Measurements from ENCODE around the gene ANO9.

ANO9 gene

GRCh38 chr11:484616-485015 is 42.8 kb upstream of the ANO9 start:
- Histone ChIP-seq H3K9me3 (ENCODE audit: control insufficient read depth, low read depth, low read length) (no peaks in the 10 kb centered on the region), H3K4me1 (ENCODE audit: control insufficient read depth, low read depth, low read length) (no peaks in the 10 kb centered on the region), H3K36me3 (ENCODE audit: control insufficient read depth, low read depth, low read length) (no peaks in the 10 kb centered on the region), H3K27me3 (ENCODE audit: control insufficient read depth, insufficient read depth, low read length) (no peaks in the 10 kb centered on the region), H3K9ac (ENCODE audit: low read length) (no peak overlapping the region), H3K27ac (ENCODE audit: low read length) (no peak overlapping the region), H3K4me3 (ENCODE audit: low read length) (no peak overlapping the region)

DNA sequence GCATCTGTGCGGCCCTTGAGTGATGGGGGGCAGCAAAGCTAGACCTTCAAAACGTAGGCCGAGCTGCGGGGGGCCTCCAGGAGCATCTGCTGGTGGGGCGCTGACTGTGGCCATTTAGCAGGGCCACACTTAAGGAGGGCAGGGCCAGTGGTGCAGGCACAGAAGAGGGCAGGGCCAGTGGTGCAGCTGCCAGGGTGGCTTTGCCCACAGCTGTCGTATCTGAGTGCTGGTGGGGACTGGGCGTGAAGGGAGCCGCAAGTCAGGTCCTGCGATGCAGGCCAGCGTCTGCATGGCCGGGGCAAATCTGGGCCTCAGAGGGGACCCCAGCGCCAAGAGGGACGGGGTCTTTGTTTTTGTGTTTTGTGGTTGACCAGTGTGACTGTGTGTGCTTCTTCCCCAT is 37.5 kb upstream of the ANO9 start:
- no peak overlapping the region for H3K27ac ChIP-seq (ENCODE audit: low read length)
- H3K4me3 ChIP-seq (ENCODE audit: low read length) = no peak overlapping the region
- no peaks in the 10 kb centered on the region for H3K27me3 ChIP-seq (ENCODE audit: control insufficient read depth, insufficient read depth, low read length)
- H3K36me3 ChIP-seq (ENCODE audit: control insufficient read depth, low read depth, low read length) = no peaks in the 10 kb centered on the region
- no peaks in the 10 kb centered on the region for H3K4me1 ChIP-seq (ENCODE audit: control insufficient read depth, low read depth, low read length)
- H3K9ac ChIP-seq (ENCODE audit: low read length) = no peak overlapping the region
- H3K9me3 ChIP-seq (ENCODE audit: control insufficient read depth, low read depth, low read length) = no peaks in the 10 kb centered on the region

DNA sequence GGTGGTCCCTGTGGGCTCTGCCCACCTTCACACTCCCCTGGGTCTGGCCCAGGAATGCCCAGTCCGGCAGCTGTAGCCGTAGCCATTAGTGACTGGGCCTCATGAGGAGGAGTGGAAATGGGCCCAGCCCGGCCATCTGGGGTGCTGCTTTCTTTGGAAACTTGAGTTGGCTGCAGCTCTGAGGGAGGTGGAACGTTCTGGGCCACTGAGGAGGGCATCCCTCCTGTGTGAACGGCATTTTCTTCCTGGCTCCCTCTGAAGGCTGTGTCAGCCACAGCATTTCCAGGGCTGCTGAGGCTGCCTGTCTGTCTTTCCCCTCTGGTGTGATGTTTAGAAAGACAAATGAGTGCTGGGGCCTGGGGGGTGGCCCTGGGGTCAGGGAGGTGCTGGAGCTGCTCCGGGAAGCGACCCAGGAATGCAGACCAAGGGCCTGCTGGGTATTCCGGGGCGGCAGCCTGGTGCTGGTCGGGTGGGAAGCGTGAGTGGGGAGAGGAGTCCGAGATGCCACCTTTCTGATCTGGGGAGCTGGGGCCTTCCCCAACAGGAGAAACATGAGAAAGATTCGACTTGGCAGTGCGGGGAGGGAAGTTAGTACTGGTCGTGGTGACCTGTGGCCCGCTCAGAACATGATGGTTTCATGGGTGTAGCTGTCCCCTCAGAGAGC is 35.4 kb upstream of the ANO9 start:
- Histone ChIP-seq H3K9ac (ENCODE audit: low read length) (no peak overlapping the region), H3K4me3 (ENCODE audit: low read length) (no peak overlapping the region), H3K27ac (ENCODE audit: low read length) (no peak overlapping the region), H3K27me3 (ENCODE audit: control insufficient read depth, insufficient read depth, low read length) (no peaks in the 10 kb centered on the region), H3K9me3 (ENCODE audit: control insufficient read depth, low read depth, low read length) (no peaks in the 10 kb centered on the region), H3K4me1 (ENCODE audit: control insufficient read depth, low read depth, low read length) (no peaks in the 10 kb centered on the region), H3K36me3 (ENCODE audit: control insufficient read depth, low read depth, low read length) (no peaks in the 10 kb centered on the region)

DNA sequence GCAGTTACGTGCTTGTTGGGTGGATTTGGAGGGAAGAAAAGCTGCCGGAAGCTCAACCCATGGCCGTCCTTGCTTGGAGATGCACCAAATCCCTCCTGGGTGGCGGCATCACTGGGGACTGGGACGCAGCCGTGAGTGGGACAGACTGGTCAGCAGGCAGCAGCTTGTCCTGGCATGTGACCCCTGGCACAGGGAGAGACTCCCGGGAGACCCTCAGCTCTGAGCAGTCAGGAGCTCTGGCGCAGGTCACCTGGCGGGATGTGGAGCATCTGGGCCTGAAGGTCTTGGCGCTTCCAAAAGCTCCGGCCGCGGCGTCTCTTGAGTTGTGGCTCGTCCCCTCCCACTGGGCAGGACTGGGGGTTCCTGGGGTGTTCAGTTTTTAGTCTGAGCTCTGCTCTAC is 34.6 kb upstream of the ANO9 start:
- H3K27me3 ChIP-seq (ENCODE audit: control insufficient read depth, insufficient read depth, low read length) = no peaks in the 10 kb centered on the region
- no peaks in the 10 kb centered on the region for H3K36me3 ChIP-seq (ENCODE audit: control insufficient read depth, low read depth, low read length)
- H3K4me3 ChIP-seq (ENCODE audit: low read length) = no peak overlapping the region
- no peaks in the 10 kb centered on the region for H3K4me1 ChIP-seq (ENCODE audit: control insufficient read depth, low read depth, low read length)
- no peak overlapping the region for H3K9ac ChIP-seq (ENCODE audit: low read length)
- no peak overlapping the region for H3K27ac ChIP-seq (ENCODE audit: low read length)
- H3K9me3 ChIP-seq (ENCODE audit: control insufficient read depth, low read depth, low read length) = no peaks in the 10 kb centered on the region

DNA sequence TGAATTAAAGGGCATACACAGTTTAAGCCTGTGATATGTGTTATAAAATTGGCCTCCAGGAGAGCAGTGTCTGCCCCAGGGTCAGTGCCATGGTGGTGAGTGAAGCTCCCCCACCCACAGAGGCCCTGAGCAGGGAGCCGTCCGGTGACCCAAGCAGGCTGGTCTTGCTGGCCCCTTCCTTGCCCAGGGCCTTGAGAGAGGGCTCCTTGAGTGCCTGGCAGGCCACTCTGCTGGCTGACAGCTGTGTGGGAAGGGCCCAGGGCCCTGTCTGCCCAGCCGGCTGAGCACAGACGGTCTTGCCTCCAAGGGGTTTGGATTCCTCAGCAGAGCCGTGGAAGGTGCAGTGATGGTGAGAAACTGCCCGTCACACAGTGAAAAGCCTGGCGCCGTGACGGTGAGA is 34.1 kb upstream of the ANO9 start:
- Histone ChIP-seq H3K9me3 (ENCODE audit: control insufficient read depth, low read depth, low read length) (no peaks in the 10 kb centered on the region), H3K36me3 (ENCODE audit: control insufficient read depth, low read depth, low read length) (no peaks in the 10 kb centered on the region), H3K27ac (ENCODE audit: low read length) (no peak overlapping the region), H3K4me3 (ENCODE audit: low read length) (no peak overlapping the region), H3K27me3 (ENCODE audit: control insufficient read depth, insufficient read depth, low read length) (no peaks in the 10 kb centered on the region), H3K4me1 (ENCODE audit: control insufficient read depth, low read depth, low read length) (no peaks in the 10 kb centered on the region), H3K9ac (ENCODE audit: low read length) (no peak overlapping the region)

DNA sequence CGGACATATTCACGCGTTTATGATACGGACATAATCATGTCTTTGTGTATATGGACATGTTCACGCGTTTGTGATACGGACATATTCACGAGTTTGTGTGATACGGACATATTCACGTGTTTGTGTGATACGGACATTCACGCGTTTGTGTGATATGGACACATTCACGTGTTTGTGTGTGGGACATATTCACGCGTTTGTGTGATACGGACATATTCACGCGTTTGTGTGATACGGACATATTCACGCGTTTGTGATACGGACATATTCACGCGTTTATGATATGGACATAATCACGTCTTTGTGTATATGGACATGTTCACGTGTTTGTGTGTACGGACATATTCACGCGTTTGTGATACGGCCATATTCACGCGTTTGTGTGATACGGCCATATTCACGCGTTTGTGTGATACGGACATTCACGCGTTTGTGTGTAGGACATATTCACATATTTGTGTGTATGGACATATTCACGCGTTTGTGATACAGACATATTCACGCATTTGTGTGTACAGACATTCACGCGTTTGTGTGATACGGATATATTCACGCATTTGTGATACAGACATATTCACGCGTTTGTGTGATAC is 33.2 kb upstream of the ANO9 start:
- Histone ChIP-seq H3K4me1 (ENCODE audit: control insufficient read depth, low read depth, low read length) (no peaks in the 10 kb centered on the region), H3K9me3 (ENCODE audit: control insufficient read depth, low read depth, low read length) (no peaks in the 10 kb centered on the region), H3K9ac (ENCODE audit: low read length) (no peak overlapping the region), H3K4me3 (ENCODE audit: low read length) (no peak overlapping the region), H3K36me3 (ENCODE audit: control insufficient read depth, low read depth, low read length) (no peaks in the 10 kb centered on the region), H3K27me3 (ENCODE audit: control insufficient read depth, insufficient read depth, low read length) (no peaks in the 10 kb centered on the region), H3K27ac (ENCODE audit: low read length) (no peak overlapping the region)

DNA sequence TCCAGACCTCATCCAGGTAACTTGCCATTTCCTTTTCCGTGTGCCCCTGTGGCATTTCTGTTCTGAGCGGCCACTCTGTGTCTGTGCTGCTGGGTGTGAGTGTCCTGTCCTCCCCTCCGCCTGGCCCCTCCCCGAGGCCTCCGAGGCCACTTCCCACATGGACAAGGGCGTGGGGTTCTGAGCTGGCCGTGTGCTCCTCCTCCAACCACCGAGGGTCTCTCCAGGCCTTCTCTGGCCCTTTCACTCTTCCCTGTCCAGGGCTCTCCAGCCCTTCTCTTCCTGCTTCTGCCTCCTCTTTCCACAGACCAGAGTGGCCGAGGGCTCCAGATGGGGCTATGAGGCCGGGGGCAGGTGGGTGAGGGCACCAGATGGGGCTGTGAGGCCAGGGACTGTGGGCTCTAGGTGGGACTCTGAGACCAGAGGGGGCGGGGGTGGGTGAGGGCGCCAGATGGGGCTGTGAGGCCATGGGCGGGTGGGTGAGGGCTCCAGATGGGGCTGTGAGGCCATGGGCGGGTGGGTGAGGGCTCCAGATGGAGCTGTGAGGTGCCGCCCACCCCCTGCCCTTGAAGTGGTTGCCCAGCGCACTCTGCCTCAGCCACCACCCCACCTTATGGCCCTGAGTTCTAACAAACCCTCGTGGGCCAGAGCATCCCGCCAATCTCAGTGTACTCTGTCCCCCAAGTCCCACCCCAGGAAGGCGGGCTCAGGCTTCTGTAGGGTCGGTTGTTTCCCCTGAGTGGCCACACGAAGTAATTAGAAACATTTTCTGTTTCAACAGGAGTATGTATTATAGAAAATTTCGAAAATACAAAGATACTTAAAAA is 32.4 kb upstream of the ANO9 start:
- H3K36me3 ChIP-seq (ENCODE audit: control insufficient read depth, low read depth, low read length) = no peaks in the 10 kb centered on the region
- H3K9ac ChIP-seq (ENCODE audit: low read length) = no peak overlapping the region
- no peak overlapping the region for H3K27ac ChIP-seq (ENCODE audit: low read length)
- no peaks in the 10 kb centered on the region for H3K9me3 ChIP-seq (ENCODE audit: control insufficient read depth, low read depth, low read length)
- H3K27me3 ChIP-seq (ENCODE audit: control insufficient read depth, insufficient read depth, low read length) = no peaks in the 10 kb centered on the region
- H3K4me3 ChIP-seq (ENCODE audit: low read length) = no peak overlapping the region
- no peaks in the 10 kb centered on the region for H3K4me1 ChIP-seq (ENCODE audit: control insufficient read depth, low read depth, low read length)

- Histone ChIP-seq H3K9ac (ENCODE audit: low read length) (no peak overlapping the region), H3K9me3 (ENCODE audit: control insufficient read depth, low read depth, low read length) (no peaks in the 10 kb centered on the region), H3K27me3 (ENCODE audit: control insufficient read depth, insufficient read depth, low read length) (no peaks in the 10 kb centered on the region), H3K4me1 (ENCODE audit: control insufficient read depth, low read depth, low read length) (no peaks in the 10 kb centered on the region), H3K4me3 (ENCODE audit: low read length) (no peak overlapping the region), H3K36me3 (ENCODE audit: control insufficient read depth, low read depth, low read length) (no peaks in the 10 kb centered on the region), H3K27ac (ENCODE audit: low read length) (no peak overlapping the region)
Observed at GRCh38 chr11:473415-473814, 31.6 kb upstream of the ANO9 start.

- H3K36me3 ChIP-seq (ENCODE audit: control insufficient read depth, low read depth, low read length) = no peaks in the 10 kb centered on the region
- no peak overlapping the region for H3K27ac ChIP-seq (ENCODE audit: low read length)
- no peaks in the 10 kb centered on the region for H3K4me1 ChIP-seq (ENCODE audit: control insufficient read depth, low read depth, low read length)
- no peaks in the 10 kb centered on the region for H3K9me3 ChIP-seq (ENCODE audit: control insufficient read depth, low read depth, low read length)
- H3K4me3 ChIP-seq (ENCODE audit: low read length) = no peak overlapping the region
- no peaks in the 10 kb centered on the region for H3K27me3 ChIP-seq (ENCODE audit: control insufficient read depth, insufficient read depth, low read length)
- H3K9ac ChIP-seq (ENCODE audit: low read length) = no peak overlapping the region
Observed at GRCh38 chr11:472816-473215, 31.0 kb upstream of the ANO9 start.

- Histone ChIP-seq H3K9ac (ENCODE audit: low read length) (no peak overlapping the region), H3K4me3 (ENCODE audit: low read length) (no peak overlapping the region), H3K36me3 (ENCODE audit: control insufficient read depth, low read depth, low read length) (no peaks in the 10 kb centered on the region), H3K27me3 (ENCODE audit: control insufficient read depth, insufficient read depth, low read length) (no peaks in the 10 kb centered on the region), H3K9me3 (ENCODE audit: control insufficient read depth, low read depth, low read length) (no peaks in the 10 kb centered on the region), H3K27ac (ENCODE audit: low read length) (no peak overlapping the region), H3K4me1 (ENCODE audit: control insufficient read depth, low read depth, low read length) (no peaks in the 10 kb centered on the region)
Observed at GRCh38 chr11:472272-472671, 30.5 kb upstream of the ANO9 start.

DNA sequence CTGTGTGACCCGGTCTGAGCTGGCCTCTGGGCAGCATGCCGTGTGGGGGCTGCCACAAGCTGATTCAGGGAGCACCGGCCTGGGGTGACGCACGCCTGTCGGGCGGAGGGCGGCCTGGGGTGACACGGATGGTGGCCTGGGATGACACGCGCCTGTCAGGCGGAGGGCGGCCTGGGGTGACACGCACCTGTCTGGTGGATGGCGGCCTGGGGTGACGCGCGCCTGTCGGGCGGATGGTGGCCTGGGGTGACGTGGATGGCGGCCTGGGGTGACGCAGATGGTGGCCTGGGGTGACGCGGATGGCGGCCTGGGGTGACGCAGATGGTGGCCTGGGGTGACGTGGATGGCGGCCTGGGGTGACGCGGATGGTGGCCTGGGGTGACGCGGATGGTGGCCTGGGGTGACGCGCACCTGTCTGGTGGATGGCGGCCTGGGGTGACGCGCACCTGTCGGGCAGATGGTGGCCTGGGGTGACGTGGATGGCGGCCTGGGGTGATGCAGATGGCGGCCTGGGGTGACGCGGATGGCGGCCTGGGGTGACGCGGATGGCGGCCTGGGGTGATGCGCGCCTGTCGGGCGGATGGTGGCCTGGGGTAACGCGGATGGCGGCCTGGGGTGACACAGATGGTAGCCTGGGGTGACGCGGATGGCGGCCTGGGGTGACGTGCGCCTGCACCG is 29.8 kb upstream of the ANO9 start:
- Histone ChIP-seq H3K27ac (ENCODE audit: low read length) (no peak overlapping the region), H3K9me3 (ENCODE audit: control insufficient read depth, low read depth, low read length) (no peaks in the 10 kb centered on the region), H3K27me3 (ENCODE audit: control insufficient read depth, insufficient read depth, low read length) (no peaks in the 10 kb centered on the region), H3K4me3 (ENCODE audit: low read length) (no peak overlapping the region), H3K9ac (ENCODE audit: low read length) (no peak overlapping the region), H3K4me1 (ENCODE audit: control insufficient read depth, low read depth, low read length) (no peaks in the 10 kb centered on the region), H3K36me3 (ENCODE audit: control insufficient read depth, low read depth, low read length) (no peaks in the 10 kb centered on the region)
